Measurements from ENCODE around the gene BCAN.

The BCAN gene

DNA sequence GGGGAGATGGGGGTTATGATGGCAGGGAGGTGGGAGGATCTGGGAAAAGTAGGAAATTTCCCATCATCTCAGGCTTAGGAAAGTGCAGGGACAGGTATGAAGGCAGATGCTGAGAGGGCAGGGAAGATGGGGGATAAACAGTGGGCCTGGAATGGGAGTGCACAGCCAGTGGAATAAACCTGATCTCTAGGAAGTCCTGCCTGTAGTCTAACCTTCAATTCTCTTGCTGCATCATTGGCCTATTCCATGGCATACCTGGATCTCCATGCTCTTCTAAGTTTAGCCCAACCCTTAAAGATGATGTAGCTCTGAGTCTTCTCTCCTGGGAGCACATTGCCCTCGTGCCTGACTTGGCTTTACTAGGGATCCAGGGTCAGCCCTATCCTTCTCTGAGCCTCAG lies 2.7 kb downstream of the BCAN start:
- DNase-seq, result no peak

- DNase-seq, result no peak
Measured at GRCh38 chr1:156645056-156645455, 3.1 kb downstream of the BCAN start.

DNA sequence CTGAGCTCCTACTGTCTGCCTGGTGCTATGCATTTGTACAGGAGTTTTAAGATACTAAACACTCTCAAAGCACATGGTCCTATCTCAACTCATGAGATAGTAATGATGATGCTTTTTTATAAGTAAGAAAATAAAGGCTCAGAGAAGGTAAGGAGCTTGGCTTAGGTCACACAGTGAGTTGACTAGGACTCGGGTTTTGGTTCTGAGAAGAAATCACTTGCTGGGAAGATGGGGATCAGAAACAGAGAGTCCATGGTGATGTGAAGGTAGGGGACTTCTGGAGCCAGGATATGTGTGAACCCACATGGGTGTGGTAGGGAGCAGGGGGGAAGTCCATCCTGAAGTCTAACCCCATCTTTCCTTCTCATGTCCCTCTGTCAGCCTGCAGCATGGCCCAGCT lies 3.7 kb downstream of the BCAN start:
- DNase-seq, result no peak

DNA sequence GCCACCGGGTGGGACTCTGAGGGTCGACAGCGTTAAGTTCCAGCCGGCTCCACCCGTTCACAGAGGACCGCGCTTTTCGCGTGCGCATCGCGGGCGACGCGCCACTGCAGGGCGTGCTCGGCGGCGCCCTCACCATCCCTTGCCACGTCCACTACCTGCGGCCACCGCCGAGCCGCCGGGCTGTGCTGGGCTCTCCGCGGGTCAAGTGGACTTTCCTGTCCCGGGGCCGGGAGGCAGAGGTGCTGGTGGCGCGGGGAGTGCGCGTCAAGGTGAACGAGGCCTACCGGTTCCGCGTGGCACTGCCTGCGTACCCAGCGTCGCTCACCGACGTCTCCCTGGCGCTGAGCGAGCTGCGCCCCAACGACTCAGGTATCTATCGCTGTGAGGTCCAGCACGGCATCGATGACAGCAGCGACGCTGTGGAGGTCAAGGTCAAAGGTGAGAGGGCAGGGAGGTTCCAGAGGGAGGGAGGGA lies 4.9 kb downstream of the BCAN start:
- no peak for DNase-seq

- no peak for DNase-seq
Measured at GRCh38 chr1:156647351-156647750, 5.4 kb downstream of the BCAN start.

DNA sequence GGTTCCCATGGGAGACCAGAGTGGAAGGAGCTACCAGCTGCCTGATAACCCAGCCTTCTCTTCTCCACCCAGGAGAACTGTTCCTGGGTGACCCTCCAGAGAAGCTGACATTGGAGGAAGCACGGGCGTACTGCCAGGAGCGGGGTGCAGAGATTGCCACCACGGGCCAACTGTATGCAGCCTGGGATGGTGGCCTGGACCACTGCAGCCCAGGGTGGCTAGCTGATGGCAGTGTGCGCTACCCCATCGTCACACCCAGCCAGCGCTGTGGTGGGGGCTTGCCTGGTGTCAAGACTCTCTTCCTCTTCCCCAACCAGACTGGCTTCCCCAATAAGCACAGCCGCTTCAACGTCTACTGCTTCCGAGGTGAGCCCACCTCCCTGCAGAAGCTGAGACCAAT lies 6.6 kb downstream of the BCAN start:
- DNase-seq, result no peak

DNA sequence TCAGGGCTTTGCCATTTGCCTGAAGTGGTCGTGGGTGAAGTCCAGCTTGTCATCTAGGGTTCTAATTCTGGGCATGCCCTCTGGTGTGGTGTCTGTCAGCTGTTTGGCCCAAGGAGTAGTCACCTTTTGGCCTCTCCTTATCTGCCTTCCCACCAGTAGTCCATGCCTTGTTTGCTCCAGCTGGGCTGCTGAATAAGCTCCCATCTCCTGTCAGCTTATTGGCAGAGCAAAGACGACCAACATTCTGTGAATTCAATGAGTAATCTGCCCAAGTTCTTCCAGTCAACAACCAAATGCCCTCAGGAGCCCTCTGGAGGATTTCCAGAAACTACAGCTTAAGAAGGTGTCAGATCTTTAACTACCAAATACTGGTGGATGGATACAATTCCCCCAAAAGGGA lies 7.0 kb downstream of the BCAN start:
- no peak for DNase-seq

DNA sequence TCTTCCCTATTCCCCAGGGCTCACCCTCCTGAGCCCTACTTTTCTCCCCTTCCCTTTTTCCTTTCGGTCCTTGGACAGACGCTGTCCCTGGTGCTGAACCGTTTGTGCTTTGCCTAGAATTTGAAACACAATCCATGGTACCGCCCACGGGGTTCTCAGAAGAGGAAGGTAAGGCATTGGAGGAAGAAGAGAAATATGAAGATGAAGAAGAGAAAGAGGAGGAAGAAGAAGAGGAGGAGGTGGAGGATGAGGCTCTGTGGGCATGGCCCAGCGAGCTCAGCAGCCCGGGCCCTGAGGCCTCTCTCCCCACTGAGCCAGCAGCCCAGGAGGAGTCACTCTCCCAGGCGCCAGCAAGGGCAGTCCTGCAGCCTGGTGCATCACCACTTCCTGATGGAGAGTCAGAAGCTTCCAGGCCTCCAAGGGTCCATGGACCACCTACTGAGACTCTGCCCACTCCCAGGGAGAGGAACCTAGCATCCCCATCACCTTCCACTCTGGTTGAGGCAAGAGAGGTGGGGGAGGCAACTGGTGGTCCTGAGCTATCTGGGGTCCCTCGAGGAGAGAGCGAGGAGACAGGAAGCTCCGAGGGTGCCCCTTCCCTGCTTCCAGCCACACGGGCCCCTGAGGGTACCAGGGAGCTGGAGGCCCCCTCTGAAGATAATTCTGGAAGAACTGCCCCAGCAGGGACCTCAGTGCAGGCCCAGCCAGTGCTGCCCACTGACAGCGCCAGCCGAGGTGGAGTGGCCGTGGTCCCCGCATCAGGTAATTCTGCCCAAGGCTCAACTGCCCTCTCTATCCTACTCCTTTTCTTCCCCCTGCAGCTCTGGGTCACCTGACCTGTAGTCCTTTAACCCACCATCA lies 10.4 kb downstream of the BCAN start:
- DNase-seq, result no peak

DNA sequence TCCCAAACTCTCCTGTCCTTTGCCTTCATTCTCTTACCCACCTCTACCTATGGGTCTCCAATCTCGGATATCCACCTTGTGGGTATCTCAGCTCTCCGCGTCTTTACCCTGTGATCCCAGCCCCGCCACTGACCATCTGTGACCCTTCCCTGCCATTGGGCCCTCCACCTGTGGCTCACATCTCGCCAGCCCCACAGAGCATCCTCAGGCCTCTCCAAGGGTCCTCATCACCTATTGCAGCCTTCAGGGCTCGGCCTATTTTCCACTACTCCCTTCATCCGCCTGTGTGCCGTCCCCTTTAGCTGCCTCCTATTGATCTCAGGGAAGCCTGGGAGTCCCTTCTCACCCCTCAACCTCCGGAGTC lies 11.1 kb downstream of the BCAN start:
- DNase-seq, result no peak

- DNase-seq, result no peak
Measured at GRCh38 chr1:156654700-156655099, 12.8 kb downstream of the BCAN start.

GRCh38 chr1:156655151-156655903 lies 13.4 kb downstream of the BCAN start:
- DNase-seq, result no peak

DNA sequence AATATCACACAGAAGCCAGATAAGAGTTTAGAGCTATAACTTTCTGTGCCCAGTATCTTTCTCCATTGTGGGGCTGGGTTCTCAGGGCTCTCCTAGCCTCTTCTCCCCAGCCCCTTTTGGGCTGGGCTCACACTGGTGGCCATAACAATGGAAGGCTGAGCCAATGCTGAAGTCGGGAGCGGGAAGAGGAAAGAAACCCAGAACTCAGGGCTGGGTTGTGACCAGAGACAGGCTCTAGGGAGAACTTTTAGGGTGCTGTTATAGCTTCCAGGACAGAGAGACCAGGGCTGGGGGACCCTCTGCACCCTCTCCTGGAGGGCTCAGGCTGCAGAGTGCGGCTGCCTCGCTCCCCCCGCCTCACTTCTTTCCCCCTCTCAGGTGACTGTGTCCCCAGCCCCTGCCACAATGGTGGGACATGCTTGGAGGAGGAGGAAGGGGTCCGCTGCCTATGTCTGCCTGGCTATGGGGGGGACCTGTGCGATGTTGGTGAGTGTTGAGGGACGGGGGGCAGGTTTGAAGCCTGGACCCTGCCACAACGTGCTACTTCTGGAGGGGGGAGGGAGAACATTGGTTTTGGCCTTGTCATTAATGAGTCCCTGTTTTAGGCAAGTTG lies 14.1 kb downstream of the BCAN start:
- no peak for DNase-seq

DNA sequence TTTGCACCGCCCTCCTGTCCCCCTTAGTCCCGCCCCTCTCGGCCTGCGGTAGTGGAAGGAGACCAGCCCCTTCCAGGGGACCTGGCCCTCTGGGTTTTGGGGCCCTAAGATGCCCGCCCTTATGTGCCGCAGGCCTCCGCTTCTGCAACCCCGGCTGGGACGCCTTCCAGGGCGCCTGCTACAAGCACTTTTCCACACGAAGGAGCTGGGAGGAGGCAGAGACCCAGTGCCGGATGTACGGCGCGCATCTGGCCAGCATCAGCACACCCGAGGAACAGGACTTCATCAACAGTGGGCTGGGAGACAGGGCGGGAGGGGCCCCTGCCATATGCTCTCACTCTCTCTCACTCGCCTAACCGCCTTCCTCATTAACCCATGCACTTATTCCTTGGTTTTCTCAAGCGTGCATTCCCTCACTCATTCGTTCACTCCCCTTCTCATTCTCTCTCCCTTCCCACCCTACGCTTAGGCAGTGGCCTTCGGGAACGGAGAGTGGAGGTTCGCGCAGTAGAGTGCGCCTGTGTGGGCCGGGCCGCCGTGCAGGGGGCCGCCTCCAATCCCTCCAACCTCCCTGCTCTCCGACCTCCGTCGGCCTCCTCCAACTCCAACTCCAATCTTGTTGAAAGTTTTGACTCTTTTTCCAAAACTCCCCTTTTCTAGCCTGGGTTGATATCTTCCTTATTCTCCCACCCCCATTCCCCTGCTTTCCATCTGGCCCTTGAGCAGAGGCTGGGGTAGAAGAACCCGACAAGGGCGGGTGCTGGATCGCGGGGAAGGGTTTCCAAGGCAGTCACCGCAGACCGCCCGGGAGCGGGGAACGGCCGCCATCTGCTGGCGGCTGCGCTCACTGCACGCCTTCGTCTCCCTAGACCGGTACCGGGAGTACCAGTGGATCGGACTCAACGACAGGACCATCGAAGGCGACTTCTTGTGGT lies 15.2 kb downstream of the BCAN start:
- peak; percentile 35 for DNase-seq

- no peak for DNase-seq
Measured at GRCh38 chr1:156657741-156658319, 15.9 kb downstream of the BCAN start.

DNA sequence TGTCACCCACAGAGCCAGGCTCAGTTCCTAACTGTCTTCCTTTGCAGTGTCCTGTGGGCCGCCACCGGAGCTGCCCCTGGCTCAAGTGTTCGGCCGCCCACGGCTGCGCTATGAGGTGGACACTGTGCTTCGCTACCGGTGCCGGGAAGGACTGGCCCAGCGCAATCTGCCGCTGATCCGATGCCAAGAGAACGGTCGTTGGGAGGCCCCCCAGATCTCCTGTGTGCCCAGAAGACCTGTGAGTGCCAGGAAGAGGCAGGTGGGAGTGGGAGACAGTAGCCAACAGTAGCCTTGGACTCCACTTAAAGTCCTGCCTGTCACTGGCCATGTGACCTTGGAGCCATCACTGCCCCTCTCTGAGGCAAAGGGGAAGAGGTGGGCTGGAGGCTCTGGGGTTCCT lies 16.6 kb downstream of the BCAN start:
- no peak for DNase-seq

DNA sequence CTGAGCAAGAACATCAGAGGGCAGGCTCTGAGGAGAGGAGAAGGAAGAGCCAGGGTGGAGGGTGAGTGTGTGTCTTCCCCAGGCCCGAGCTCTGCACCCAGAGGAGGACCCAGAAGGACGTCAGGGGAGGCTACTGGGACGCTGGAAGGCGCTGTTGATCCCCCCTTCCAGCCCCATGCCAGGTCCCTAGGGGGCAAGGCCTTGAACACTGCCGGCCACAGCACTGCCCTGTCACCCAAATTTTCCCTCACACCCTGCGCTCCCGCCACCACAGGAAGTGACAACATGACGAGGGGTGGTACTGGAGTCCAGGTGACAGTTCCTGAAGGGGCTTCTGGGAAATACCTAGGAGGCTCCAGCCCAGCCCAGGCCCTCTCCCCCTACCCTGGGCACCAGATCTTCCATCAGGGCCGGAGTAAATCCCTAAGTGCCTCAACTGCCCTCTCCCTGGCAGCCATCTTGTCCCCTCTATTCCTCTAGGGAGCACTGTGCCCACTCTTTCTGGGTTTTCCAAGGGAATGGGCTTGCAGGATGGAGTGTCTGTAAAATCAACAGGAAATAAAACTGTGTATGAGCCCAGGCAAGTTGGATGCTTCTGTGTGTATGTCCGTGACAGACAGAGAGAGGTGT lies 17.1 kb downstream of the BCAN start:
- DNase-seq, result no peak

- DNase-seq, result no peak
Measured at GRCh38 chr1:156659661-156659987, 17.7 kb downstream of the BCAN start.

DNA sequence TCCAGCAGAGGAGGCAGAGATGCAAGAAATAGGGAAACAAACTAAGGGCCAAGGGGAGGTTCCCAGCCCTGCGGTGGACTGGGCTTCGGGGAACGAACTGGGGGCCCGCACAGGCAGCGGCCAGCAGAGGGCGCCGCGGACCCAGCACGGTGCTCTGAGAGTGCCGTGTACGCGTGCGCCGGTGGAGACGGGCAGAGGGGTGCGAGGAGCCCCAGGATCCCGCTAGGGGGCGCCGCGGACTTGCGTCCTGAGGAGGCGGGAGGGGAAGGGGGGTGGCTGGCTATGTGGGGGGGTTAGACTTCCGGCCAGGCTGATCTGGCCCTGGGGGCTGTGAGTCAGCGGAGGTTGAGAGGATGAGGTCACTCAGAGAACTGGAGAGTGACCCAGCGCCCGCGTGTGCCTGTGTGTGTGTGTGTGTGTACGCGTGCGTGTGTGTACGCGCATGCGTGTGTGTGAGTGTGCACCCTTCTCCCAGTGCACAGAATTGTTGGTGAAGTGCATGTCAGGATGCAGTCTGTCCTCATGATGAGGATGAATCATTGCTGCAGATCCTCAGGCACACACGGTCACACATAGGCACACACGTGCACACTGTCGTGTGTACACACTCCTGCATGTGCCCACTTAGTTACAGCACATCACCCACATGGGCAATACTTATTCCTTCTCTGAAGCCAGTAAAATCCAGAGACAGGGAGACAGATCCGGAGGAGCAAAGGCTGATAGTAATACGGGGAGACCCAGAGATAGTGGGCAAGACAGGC lies 18.3 kb downstream of the BCAN start:
- peak; percentile 95 for DNase-seq

DNA sequence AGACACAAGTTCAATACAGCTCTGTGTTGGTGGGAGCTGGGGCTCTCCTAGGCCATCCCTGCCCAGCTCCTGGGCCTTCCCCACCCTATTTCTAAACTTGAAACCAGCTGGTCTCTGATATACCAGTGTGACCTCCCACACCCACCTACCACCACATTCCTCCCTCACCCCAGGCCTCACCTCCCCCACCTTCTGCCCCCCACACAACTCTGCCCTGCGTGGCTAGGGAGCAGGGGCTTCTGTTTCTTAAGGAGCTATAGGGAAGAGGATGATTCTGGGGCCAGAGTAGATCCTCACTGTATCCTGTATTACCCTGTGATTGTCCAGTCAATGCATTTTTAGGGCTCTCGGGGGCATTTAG lies 18.8 kb downstream of the BCAN start:
- DNase-seq, result no peak

- DNase-seq, result no peak
Measured at GRCh38 chr1:156662005-156662799, 20.3 kb downstream of the BCAN start.

GRCh38 chr1:156662800-156663055 lies 20.8 kb downstream of the BCAN start:
- DNase-seq, result no peak

Data from COR-L47 (cell line).